Right lobe of liver (tissue), 6 donors: ENCODE results near the gene SEPTIN11. TPM values are rescaled to one million over a fixed set of nuclear protein-coding genes. Genes with fewer than 3 reads are reported as not detected.

Experiments used
- ATAC-seq, 4 donors: fragments of 200-7000 bp; cut with Tn5 transposase; one replicate each; pipeline ENCODE4 v1.9.1; 2020; ENCODE audit warnings: mild to moderate bottlenecking in 4 of 4, moderate library complexity in 4 of 4
- DNase-seq, 3 donors: peaks; one replicate each; pipeline ENCODE4 v3.0.0-alpha.2; 2020
- H3K27ac ChIP-seq, 3 donors: fragments of 200-600 bp; one replicate each; pipeline ENCODE4 v1.8.0; 2022
- H3K27me3 ChIP-seq, 2 donors: fragments of 200-600 bp; one replicate each; pipeline ENCODE4 v1.8.0; 2022
- H3K36me3 ChIP-seq, 4 donors: fragments of 200-600 bp; sonication (generic) in 1 of 4; one replicate each; pipeline versions ENCODE4 v1.5.1 to v1.8.0; 2017 to 2022; ENCODE audit warnings: control low read depth in 1 of 4
- H3K4me1 ChIP-seq, 4 donors: fragments of 200-600 bp; sonication (generic) in 1 of 4; one replicate each; pipeline versions ENCODE4 v1.5.1 to v1.8.0; 2017 to 2022; ENCODE audit warnings: control low read depth in 1 of 4
- H3K4me3 ChIP-seq, 3 donors: fragments of 200-600 bp; one replicate each; pipeline ENCODE4 v1.8.0; 2022
- H3K9me3 ChIP-seq, 4 donors: fragments of 200-600 bp; sonication (generic) in 1 of 4; one replicate each; pipeline versions ENCODE4 v1.5.1 to v1.8.0; 2017 to 2022; ENCODE audit warnings: control low read depth in 1 of 4
- POLR2A ChIP-seq: fragments of 450-650 bp; IDR thresholded peaks from one replicate; pipeline ENCODE4 v1.6.1; 2017; ENCODE audit warnings: antibody characterized with exemption, mild to moderate bottlenecking
- WGBS: methylation state at CpG from one replicate; pipeline ENCODE4 v1.1.6; 2018; ENCODE audit warnings: low coverage, low lambda C conversion rate; ENCODE audit not compliant: insufficient coverage; ENCODE audit errors: missing lambda C conversion rate; 5-methylcytosine and 5-hydroxymethylcytosine counted together
- intact Hi-C, 2 donors: fragments of 100-400 bp; cut with DNase I; formaldehyde crosslinking; loops; one replicate each; pipeline versions ENCODE4 v1.11.2 to v1.14.1; 2022
- total RNA-seq, 6 experiments: library from RNA; depleted of rRNA in 2 of 6; stranded (reverse); fragments of >200 nt in 2 of 6; fragmentation: NEBNext Ultra II Directional in 3 of 6; extraction: Animal tissue kit (Norgen Biotek cat#: 25700) in 3 of 6; gene quantifications; one replicate each; pipeline versions ENCODE4 v1.1.0 to v1.2.4, GENCODE V29; 2016 to 2023
- TF ChIP-seq, protein P1 (sequence below), 4 donors: fragments of 200-600 bp in 3 of 4; fragments of 450-650 bp in 1 of 4; IDR thresholded peaks; one replicate each; pipeline versions ENCODE4 v1.5.1 to v1.8.0; 2016 to 2022; ENCODE audit warnings: antibody characterized with exemption in 4 of 4, mild to moderate bottlenecking in 2 of 4
- donor health status: DM: no; HTN: yes; CAD: no.
- donor health status: DM: no; HTN: no; CAD: no.
- donor health status: DM: no; HTN: no; CAD: no.
- donor health status: DM: no; HTN: yes; CAD: no.
- donor health status: DM: no; HTN: yes; CAD: no.

SEPTIN11 gene
- total RNA-seq, 6 experiments from 2014 or later: 33.4 to 116 (median 41.8) TPM

DNA sequence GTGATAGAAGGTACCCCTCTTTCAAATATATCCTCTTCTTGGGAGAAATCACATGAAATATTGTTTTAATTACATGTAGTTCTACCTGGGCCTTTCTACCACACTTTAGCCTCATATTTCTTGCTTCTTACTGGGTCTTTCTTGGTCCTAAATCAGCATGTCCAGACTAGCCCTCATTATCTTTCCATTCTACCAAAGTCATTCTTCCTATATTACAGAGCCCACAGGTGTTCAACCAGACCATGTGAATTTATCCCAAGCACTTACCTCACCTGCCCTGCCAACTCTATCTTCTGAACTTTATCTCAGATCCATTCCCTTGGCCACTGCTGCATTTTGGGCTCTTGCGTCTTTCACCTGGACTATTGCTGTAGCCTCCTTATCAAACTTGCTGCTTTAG is 39.8 kb upstream of the SEPTIN11 start:
- TF ChIP-seq, protein P1, sequence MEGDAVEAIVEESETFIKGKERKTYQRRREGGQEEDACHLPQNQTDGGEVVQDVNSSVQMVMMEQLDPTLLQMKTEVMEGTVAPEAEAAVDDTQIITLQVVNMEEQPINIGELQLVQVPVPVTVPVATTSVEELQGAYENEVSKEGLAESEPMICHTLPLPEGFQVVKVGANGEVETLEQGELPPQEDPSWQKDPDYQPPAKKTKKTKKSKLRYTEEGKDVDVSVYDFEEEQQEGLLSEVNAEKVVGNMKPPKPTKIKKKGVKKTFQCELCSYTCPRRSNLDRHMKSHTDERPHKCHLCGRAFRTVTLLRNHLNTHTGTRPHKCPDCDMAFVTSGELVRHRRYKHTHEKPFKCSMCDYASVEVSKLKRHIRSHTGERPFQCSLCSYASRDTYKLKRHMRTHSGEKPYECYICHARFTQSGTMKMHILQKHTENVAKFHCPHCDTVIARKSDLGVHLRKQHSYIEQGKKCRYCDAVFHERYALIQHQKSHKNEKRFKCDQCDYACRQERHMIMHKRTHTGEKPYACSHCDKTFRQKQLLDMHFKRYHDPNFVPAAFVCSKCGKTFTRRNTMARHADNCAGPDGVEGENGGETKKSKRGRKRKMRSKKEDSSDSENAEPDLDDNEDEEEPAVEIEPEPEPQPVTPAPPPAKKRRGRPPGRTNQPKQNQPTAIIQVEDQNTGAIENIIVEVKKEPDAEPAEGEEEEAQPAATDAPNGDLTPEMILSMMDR (IDR thresholded peaks at IDR 0.05): no peak
- no peak for TF ChIP-seq POLR2A
- ATAC-seq: no peak
- intact Hi-C loops: no loop called here
- no peak overlapping the region for H3K27ac ChIP-seq
- 100% methylated on average over 1 of the region's 1 CpG for WGBS
- DNase-seq: no peak
- H3K4me1 ChIP-seq: no peaks in the 10 kb centered on the region
- no peak overlapping the region for H3K4me3 ChIP-seq
- no peaks in the 10 kb centered on the region for H3K36me3 ChIP-seq
- no peaks in the 10 kb centered on the region for H3K9me3 ChIP-seq
- no peaks in the 10 kb centered on the region for H3K27me3 ChIP-seq

DNA sequence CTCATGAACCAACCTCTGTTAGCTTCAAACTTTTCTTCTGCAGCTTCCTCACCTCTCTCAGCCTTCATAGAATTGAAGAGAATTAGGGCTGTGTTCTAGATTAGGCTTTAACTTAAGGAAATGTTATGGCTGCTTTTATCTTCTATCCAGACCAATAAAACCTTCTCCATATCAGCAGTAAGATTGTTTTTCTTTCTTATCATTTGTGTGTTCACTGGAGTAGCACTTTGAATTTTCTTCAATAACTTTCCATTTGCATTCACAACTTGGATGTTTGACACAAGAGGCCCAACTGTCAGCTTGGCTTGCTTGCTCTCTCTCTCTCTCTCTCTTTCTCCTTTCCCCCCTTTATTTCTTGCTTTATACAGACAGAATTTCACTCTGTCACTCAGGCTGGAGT is 28.8 kb upstream of the SEPTIN11 start:
- no peak overlapping the region for H3K27ac ChIP-seq
- ATAC-seq: no peak

DNA sequence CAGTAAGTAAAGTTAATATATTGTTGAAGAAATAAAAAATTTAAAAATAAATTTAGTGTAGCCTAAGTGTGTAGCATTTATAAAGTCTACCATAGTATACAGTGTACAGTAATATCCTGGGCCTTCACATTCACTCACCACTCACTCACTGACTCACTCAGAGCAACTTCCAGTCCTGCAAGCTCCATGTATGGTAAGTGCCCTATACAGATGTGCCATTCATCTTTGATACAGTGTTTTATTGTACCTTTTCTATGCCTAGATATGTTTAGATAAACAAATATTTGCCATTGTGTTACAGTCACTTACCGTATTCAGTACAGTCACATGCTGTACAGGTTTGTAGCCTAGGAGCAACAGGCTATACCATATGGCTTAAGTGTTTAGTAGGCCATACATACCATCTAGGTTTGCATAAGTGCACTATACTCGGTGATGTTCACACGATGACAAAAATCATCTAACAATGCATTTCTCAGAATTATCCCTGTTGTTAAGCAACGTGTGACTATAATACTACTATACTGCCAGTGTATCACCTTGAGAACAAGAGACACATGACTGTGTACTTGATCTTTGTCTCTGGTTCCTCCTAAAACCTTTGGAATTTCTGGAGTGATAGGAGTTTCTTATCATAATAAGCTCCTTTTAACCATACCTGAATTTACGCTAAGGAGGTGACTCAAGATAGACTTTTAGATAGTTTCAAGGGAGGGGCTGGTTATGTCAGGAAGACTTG is 25.8 kb upstream of the SEPTIN11 start:
- no peaks in the 10 kb centered on the region for H3K9me3 ChIP-seq
- no peak overlapping the region for H3K27ac ChIP-seq
- H3K36me3 ChIP-seq: no peaks in the 10 kb centered on the region
- H3K4me3 ChIP-seq: no peak overlapping the region
- no peaks in the 10 kb centered on the region for H3K4me1 ChIP-seq
- ATAC-seq (no peak), DNase-seq (no peak)
- TF ChIP-seq, protein P1 (IDR thresholded peaks at IDR 0.05): no peak
- no peak for TF ChIP-seq POLR2A
- WGBS: 90% methylated on average over 5 of the region's 5 CpGs
- no peaks in the 10 kb centered on the region for H3K27me3 ChIP-seq
- intact Hi-C loops: no loop called here

More for the DNA sequence above, 28.8 kb upstream of the SEPTIN11 start:
- Histone ChIP-seq H3K36me3 (no peaks in the 10 kb centered on the region), H3K9me3 (no peaks in the 10 kb centered on the region), H3K4me1 (no peaks in the 10 kb centered on the region), H3K4me3 (no peak overlapping the region), H3K27me3 (no peaks in the 10 kb centered on the region)
- DNase-seq: no peak
- TF ChIP-seq, protein P1 (IDR thresholded peaks at IDR 0.05): no peak
- no peak for TF ChIP-seq POLR2A
- intact Hi-C loops: no loop called here

DNA sequence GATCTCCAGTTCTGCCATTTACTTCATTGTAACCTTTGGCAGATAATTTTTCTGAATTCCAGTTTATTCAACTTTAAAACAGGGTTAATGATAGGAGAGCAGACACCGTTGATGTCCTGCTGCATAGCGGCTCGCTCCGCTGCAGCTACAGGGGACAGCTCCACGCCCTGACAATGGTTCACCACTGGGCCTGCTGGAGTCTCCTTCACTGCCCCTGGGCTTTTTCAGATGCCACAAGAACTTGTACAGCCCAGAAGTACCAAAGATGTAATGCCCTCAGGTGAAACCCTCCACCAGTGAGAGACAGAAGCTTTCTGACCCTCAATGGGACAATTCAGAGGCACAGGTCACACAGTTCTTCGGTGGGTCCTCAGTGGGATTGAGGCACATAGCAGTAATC is 22.7 kb upstream of the SEPTIN11 start:
- no peak overlapping the region for H3K4me3 ChIP-seq
- H3K36me3 ChIP-seq: no peaks in the 10 kb centered on the region
- no peaks in the 10 kb centered on the region for H3K9me3 ChIP-seq
- intact Hi-C loops: no loop called here
- no peak for DNase-seq
- 97% methylated on average over 6 of the region's 6 CpGs for WGBS
- ATAC-seq: no peak
- H3K27me3 ChIP-seq: no peaks in the 10 kb centered on the region
- peaks cover 0 to 7% (median 2%) of the 10 kb centered on the region in 4 donors for H3K4me1 ChIP-seq
- H3K27ac ChIP-seq: no peak overlapping the region
- no peak for TF ChIP-seq POLR2A
- TF ChIP-seq, protein P1 (IDR thresholded peaks at IDR 0.05): no peak
